Loucy (cell line): Measurements from ENCODE around the gene GJA10.

ENCODE experiments used
- CTCF ChIP-seq: fragments of 200-600 bp; sonication (generic); conservative IDR thresholded peaks from 2 replicates; pipeline ENCODE4 v1.5.1; 2014; ENCODE audit warnings: mild to moderate bottlenecking, antibody characterized with exemption, low read length
- EZH2phosphoT487 ChIP-seq: fragments of 200-600 bp; IDR thresholded peaks from 2 replicates; pipeline ENCODE4 v1.6.1; 2018; ENCODE audit warnings: antibody characterized with exemption, mild to moderate bottlenecking, moderate library complexity, borderline replicate concordance

DNA sequence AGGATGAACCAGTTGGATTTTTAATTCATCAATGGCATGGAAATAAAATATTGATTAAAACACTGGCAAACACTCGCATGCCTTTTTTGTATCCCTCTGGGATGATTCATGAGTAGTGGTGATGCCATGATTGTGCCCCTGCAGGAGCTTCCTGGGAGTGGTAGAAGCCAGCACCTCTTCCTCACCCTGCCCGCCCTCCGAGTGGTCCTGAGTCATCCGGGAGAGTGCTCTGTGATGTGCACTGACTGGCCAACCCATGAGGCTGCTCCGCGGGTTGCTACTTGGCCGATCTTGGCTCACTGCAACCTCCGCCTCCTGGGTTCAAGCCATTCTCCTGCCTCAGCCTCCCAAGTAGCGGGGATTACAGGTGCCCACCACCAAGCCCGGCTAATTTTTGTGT is 27.4 kb downstream of the GJA10 start:
- TF ChIP-seq CTCF, result no peak
- TF ChIP-seq EZH2phosphoT487, result no peak
